ENCODE results near the gene THAP10.
"Not testable (repeated sequence)": the region's sequence is repeated elsewhere in the genome, so short reads cannot be mapped to it uniquely, and the experiment has no call there.

Gene THAP10

GRCh38 chr15:70876011-70876410 is 16.2 kb downstream of the THAP10 start:
- DNase-seq, result no peak

DNA sequence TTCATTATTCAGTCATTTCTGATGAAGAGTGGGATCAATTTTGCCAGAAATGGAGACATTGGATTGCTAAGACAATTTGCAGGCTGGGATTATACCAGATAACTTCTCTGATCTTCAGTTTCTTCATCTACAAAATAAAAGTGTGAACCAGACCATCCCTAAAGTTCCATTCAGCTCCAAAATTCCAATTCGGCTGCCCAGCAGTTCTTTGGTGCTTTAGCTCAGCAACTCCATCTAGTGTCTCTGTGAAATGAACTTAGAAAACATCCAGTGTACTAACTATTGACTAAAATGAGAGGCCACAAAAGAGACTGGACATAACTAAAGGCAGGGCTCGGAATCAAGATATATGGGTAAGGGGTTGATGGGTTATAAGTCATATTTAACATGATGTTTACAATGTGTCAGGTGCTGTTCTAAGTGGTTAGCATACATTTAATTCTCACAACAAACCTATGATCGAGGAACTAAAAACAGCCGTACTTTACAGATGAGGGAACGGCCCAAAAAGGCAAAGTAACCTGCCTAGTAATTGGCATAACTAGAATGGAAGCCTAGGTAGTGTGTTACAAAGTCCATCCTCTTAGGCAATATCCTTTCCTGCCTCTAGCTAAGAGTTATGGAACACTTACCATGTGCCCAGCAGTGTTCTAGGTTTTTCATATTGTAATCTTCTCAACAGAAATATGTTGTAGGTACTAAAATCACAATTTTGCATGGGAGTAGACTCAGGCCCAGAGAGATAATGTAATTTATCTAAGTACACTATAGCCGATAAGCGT is 17.0 kb downstream of the THAP10 start:
- no peak for DNase-seq

- DNase-seq, result no peak
Observed at GRCh38 chr15:70873232-70874054, 18.8 kb downstream of the THAP10 start.

- DNase-seq, result not testable (repeated sequence)
Observed at GRCh38 chr15:70871490-70871889, 20.7 kb downstream of the THAP10 start.

GRCh38 chr15:70870051-70870450 is 22.2 kb downstream of the THAP10 start:
- DNase-seq, result no peak

GRCh38 chr15:70869346-70869745 is 22.9 kb downstream of the THAP10 start:
- no peak for DNase-seq

GRCh38 chr15:70867911-70868467 is 24.2 kb downstream of the THAP10 start:
- DNase-seq, result no peak

- no peak for DNase-seq
Observed at GRCh38 chr15:70866982-70867641, 25.1 kb downstream of the THAP10 start.

DNA sequence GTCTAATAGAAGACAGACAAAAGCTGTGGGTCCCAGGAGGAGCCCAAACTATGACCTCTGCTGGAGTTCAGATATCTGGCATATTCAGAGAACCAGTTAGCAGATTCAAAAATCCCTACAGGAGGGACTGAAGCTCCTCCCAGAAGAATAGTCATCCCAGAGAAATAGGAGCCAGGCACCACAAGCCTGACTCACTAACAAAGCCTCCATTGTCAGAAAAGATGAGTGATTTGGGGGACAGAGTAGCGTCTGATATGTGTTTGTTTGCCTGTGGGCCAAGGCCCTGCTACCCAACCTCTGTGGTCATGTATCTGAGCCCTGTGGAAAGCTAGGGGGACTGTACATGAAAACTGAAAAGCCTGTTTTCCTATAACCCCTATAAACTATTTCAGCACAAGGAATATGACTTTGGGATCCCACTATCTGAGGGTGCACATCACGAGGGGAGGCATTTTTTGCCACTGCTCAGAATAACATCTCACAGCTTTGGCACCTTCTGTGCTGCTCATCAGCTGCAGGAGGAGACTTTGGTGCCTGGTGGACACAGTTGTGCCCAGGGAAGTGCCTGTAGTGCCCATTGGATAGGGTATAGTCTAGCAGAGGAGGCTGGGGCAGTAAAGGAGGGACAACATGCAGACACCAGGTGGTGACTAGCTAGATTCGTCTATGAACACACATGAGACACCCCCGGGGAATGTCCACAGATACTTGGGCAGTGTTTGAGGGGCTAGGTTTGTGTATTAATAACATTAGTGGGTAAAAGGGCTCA is 28.6 kb downstream of the THAP10 start:
- peak; percentile 40 for DNase-seq

- no peak for DNase-seq
Observed at GRCh38 chr15:70859998-70860397, 32.2 kb downstream of the THAP10 start.

- no peak for DNase-seq
Observed at GRCh38 chr15:70859322-70859908, 32.8 kb downstream of the THAP10 start.

GRCh38 chr15:70858614-70859321 is 33.5 kb downstream of the THAP10 start:
- DNase-seq, result not testable (repeated sequence)

DNA sequence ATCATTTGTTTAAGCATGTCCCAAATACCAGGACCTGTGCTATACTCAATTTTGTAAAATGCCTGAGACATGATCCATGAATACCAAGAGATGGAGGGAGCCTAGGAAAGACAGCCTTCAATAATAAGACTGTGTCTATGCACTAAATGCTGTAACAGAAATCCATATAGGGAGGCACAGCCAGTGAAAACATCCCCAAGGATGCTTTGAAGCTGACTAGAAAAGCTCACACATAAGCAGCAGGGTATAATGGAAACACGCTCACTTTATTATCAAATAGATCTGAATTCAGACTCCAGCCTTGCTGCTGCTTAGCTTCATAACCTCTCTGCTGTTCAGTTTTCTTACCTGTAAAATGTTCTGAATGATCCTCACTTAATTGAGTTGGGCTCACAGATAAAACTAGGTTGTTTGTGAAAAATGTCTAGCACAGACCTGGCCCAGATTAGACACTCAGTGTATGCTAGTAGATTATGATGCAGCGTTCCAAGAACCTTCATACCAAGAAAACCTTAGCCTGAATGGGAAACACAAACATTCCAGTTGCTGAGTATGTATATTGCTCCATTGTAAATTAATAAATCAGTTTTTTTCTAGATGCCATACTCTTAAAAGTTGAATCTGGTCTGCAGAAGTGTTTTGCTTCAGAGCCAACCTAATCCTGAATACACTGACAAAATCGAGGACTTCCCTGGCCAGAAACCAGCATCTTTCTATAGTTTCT is 34.5 kb downstream of the THAP10 start:
- no peak for DNase-seq

- DNase-seq, result peak; percentile 93
Observed at GRCh38 chr15:70856884-70857561, 35.2 kb downstream of the THAP10 start.

- no peak for DNase-seq
Observed at GRCh38 chr15:70856177-70856883, 35.9 kb downstream of the THAP10 start.

GRCh38 chr15:70855764-70856163 is 36.5 kb downstream of the THAP10 start:
- DNase-seq, result no peak

DNA sequence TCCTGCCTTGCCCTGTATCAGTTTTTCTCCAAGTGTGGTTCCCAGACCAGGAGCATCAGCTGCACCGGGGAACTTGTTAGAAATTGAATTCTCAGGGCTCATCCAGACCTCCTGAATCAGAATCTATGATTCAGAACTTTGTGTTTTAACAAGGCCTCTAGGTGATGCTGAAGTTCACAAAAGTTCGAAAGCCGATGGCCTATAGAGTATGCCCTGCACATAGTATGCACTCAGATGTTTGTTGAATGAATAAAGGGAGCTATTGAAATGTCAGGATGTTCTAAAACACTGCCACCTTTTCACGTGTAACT is 37.6 kb downstream of the THAP10 start:
- DNase-seq, result peak; percentile 38

DNA sequence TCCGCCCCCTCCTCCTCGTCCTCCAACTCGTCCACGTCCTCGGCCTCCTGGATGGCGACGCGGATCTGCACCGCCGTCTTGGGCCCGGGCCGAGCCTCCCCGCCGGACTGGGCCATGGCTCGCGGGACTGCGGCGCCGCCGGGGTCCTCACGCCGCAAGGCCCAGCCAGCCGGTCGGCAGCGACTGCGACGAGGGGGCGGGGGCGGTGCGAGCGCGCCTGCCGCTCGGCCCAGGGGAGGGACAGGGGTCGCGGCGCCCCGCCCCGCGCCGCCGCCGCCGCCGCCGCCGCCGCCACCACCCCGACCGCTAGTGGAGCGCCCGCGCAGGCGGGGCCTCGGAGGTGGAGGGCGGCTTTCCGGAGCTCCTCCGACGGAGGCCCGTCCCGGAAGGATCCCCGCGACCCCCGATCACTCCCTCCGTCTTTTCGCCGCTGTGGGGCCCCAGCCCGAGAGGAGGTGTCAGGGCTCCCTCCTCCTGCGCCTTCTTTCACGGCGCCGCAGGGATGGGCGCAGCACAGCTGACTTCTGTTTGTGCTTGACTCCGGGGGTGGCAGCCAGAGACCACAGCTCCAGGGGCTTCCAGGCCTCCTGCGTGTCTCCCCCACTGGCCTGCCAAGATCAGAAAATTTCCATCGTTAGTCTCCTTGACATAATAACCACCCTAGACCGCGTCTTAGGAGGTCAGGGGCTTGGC is 38.1 kb downstream of the THAP10 start, which contains the start of gene LARP6:
TSS of gene LARP6 (minus strand) at position 185 of the 693 bp plus-strand sequence. CDS start at position 116, 69 bp downstream.
- DNase-seq, result no peak
